Coronary artery (tissue), 2 donors: ENCODE data around the gene RHOV.

ENCODE experiments used
- DNase-seq: peaks from one replicate; pipeline ENCODE4 v3.0.0-alpha.2; 2017; ENCODE audit warnings: low spot score
- H3K27ac ChIP-seq, 2 donors: fragments of 200-600 bp; sonication (generic); one replicate each; pipeline ENCODE4 v1.5.1; 2016 to 2019
- H3K4me3 ChIP-seq: fragments of 200-600 bp; sonication (generic); 2 replicates; pipeline ENCODE4 v1.5.1; 2016; ENCODE audit warnings: mild to moderate bottlenecking, moderate library complexity
- TF ChIP-seq, protein P1 (sequence below): fragments of 200-600 bp; sonication (generic); IDR thresholded peaks from one replicate; pipeline ENCODE4 v1.5.1; 2019; ENCODE audit warnings: antibody characterized with exemption

Gene RHOV

DNA sequence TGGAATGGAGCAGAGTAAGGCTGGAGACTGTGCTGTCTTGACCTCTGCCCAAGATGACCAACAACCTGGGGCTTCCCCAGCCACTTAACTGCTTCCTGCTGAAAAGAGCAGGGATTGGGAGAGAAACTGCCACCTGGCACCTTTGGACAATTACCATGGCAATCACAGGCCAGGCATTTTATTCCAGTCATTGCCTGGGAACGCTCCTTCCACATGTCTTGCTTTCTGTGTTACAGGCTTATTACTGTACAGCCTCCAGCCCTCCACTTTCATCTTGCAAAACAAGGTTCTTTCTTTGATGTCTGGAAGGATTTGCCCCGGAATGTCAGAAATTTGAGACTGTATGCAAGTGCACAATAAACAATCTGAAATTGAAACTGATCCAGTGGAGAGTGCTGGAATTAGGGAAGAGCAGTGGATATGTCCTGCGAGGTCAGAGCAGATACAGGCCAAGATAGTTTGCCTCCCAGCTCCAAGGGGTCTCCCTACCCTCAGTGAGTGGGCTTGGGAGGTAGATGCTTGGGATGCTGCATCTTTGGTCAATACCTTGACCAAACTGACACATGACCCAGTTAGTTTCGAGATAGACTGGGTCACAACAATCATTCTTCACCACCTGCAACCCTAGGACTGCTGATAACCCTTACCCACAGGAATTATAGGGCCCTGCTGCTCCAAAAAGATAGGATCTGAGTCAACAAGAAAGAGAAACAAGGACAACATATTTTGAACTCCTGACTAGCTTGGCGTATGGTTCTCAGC lies 48.2 kb downstream of the RHOV start:
- TF ChIP-seq, protein P1, sequence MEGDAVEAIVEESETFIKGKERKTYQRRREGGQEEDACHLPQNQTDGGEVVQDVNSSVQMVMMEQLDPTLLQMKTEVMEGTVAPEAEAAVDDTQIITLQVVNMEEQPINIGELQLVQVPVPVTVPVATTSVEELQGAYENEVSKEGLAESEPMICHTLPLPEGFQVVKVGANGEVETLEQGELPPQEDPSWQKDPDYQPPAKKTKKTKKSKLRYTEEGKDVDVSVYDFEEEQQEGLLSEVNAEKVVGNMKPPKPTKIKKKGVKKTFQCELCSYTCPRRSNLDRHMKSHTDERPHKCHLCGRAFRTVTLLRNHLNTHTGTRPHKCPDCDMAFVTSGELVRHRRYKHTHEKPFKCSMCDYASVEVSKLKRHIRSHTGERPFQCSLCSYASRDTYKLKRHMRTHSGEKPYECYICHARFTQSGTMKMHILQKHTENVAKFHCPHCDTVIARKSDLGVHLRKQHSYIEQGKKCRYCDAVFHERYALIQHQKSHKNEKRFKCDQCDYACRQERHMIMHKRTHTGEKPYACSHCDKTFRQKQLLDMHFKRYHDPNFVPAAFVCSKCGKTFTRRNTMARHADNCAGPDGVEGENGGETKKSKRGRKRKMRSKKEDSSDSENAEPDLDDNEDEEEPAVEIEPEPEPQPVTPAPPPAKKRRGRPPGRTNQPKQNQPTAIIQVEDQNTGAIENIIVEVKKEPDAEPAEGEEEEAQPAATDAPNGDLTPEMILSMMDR = no peak
- H3K4me3 ChIP-seq = no peak overlapping the region
- no peak for DNase-seq
- H3K27ac ChIP-seq = no peak overlapping the region

DNA sequence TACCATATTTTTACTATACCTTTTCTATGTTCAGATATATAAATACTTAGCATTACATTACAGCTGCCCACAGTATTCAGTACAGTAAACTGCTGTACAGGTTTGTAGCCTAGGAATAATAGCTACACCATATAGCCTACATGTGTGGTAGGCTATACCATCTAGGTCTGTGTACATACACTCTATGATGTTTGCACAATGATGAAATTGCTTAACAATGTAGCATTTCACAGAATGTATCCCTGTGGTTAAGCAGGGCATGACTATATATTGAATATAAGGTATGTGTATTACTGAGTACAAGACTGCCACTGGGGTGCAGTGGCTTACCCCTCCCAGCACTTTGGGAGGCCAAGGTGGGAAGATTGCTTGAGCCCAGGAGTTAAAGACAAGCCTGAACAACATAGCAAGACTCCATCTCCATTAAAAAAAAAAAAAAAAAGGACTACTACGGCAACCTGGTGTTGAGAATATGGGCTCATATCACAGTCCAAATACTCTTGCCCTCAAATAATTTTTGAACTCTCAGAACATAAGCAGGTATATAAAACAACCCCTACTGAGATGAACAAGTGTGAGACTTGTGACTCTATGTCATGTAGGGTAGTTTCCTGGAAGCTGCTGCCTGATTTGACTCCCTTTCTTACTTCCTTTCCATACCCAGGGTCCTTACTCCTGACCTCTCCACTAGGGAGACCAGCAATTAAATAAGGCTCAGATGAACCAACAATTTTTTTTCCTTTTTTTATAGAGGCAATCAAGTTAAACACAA lies 50.3 kb downstream of the RHOV start:
- no peak overlapping the region for H3K4me3 ChIP-seq
- TF ChIP-seq, protein P1 = no peak
- no peak overlapping the region for H3K27ac ChIP-seq
- no peak for DNase-seq
